ENCODE data around the gene JPH4. TPM values are rescaled to one million over a fixed set of nuclear protein-coding genes. Genes with fewer than 3 reads are reported as not detected.

Gene JPH4
- under 1 TPM in 1 of 2 donors, not detected in 1; 0.33 TPM for total RNA-seq

DNA sequence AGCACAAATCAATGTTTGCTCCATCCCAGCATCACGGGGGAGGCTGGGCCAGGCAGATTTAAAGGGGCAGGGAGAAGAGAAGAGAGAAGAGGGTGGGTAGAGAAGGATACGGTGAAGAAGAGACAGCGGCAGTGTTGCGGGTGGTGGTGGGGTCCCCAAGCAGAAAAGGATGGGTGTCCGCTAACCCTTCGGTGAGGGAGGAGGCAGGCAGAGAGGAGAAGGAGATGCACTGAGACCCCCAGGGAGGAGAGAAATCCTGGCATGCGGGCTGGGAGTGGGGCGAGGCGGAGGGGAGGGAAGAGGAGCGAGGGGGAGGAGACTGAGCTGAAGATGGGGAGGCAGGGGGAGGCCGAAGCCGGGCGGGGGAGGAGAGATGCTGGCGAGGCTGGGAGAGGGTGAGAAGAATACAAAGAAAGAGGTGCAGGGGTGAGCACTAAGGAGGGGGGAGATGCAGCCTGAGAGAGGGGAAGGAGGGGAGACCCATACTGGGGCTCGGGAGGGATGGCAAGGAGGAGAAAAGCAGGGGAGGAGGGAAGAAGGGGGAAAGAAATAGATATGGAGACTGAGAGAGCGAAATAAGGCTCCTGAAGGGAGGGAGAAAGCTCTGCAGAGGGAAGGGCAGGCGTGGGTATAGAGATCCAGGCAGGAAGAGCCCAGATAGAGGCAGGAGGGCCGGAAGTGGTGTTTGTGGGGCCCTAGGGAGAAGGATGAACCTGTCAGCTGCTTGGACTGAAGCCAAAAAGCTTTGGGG is at the start of gene JPH4:
TSS of gene JPH4 (minus strand) at position 231 of the 751 bp plus-strand sequence. CDS start 1,337 bp downstream, outside the sequence.

DNA sequence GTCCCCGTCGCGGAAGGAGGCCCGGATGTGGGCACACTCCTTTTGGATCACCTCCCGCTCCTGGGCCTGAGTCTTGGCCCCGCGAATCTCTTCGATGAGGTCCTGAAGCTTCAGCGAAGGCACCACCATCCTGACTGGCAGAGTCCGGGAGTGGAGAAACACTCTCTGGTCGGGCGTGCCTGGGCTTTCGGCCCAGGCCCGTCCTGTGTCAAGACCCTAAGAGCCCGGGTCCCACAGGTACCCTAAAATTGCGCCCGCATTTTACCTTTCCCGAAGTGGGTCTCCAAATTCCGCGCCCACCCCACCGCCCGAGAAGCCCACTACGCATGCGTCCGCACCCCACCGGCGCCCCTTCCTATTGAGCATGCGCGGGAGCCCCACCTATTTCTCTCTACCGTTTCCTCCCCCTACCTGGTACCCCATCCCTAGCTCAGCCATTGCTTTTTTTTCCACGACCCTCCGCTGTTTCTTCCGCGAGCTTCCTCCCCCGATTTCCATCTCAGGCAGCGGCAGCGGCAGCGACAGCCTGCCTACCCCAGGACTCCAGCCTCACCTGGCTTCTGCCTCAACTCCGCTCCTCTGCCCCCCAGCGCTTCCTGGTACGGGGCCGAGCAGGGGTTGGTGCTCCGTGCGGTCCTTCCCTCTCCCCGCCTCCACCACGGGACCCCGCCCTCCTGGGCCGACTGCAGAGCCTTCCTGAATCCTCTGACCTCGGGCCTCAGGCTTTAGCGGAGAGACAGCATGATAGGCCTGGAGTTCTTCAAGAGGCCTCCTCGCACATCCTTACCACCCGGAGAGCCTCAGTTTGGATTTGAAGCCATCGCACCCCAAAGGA is 11.2 kb downstream of the JPH4 start, which contains the start of gene AP1G2:
TSS of gene AP1G2 (minus strand) at position 606 of the 835 bp plus-strand sequence. CDS start at position 129, 477 bp downstream.

DNA sequence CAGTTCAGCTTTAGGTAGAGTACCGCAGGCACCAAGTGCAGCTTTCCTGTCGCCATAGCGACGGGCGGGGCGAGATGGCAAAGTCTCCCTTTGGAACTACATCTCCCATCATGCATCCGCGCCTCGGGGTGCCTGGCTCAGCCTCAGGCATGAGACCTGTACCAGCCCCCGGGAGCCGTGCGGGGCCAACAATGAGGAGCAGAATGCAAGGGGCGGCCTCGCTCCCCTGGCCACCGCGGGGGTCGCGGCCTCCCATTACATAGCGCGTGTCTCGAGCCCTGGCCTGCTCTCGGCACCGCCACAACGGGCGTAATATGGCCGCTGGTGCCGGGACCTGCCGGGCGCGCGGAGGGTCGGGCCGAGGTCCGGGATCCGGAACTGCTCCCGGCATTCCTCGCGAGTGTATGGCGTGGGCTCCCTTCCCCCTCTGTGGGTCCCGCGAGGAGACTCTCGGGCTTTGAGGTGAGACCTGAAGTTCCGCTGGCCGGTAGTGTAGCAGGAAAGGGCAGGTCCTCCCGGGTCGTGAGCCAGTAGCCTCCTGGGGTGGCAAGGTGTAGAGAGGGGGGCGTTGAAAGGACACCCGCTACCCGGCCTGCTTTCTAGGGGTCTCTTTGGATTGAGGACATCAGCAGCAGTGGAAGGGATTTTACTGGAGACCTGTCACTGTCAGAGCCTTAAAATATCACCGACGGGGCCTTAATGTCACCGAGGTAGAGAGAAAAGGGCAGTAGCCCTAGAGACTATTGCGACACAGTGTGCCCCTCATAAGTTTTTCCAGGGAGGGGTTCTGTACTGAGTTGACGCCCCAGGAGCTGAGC is 22.5 kb downstream of the JPH4 start, which contains the start of gene THTPA:
TSS of gene THTPA (plus strand) at position 390 of the 818 bp plus-strand sequence. CDS start 487 bp downstream, outside the sequence.

DNA sequence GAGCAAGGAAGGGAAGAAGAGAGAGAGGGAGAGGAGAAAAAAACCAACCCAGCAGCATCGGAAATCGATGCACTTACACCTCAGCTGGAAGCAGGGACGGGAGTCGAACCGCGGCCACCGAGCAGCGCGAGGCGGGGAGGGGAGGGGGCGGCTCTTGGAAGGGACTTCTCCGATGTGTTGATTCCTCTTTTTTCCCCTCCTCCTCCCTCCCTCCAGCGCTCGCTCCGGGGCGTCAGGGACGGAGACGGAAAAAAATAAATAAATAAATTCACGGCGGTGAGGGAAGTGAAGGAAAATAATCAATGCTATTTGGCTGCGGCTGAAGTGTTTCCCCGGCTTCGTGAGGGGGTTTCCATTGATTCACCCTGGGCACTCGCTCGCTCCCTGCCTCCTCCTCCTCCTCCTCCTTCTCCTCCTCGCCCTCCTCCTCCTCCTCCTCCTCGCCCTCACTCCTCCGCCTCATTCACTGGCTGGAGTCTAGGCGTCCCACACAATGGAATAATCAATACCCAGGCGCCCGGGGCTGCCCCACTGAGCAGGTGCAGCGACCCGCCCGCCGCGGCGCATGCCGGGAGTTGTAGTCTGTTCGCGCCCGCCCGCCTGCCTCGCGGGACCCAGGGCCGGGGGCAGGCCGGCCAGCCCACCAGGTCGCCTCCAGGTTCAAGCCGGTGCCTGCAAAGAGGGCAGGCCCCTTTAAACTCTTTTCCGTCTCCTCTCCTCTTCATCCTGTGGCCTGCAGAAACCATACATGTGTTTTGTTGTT is 27.1 kb downstream of the JPH4 start, which contains the start of gene ZFHX2:
TSS of gene ZFHX2 (minus strand) at position 500 of the 763 bp plus-strand sequence. CDS start 16,440 bp downstream, outside the sequence.

Other genes starting within 250 kb of the JPH4 start
- gene SLC22A17, start 225.9 kb downstream of the JPH4 start, total RNA-seq, result 1 to 10 TPM; 2.4 to 3.3 TPM
- gene EFS, start 213.6 kb downstream of the JPH4 start, total RNA-seq, result 1 to 10 TPM; 1.3 to 2.1 TPM
- gene IL25, start 206.0 kb downstream of the JPH4 start, total RNA-seq, result not detected
- gene CMTM5, start 201.7 kb downstream of the JPH4 start, total RNA-seq, result under 1 TPM; 0.67 to 0.69 TPM
- gene MYH6, start 170.5 kb downstream of the JPH4 start, total RNA-seq, result not detected
- gene MYH7, start 143.1 kb downstream of the JPH4 start, total RNA-seq, result not detected
- gene NGDN, start 109.1 kb downstream of the JPH4 start, total RNA-seq, result 10 to 100 TPM; 31.7 to 54.6 TPM
- under 1 TPM; under 0.01 TPM for gene ZFHX2, start 27.0 kb downstream of the JPH4 start, total RNA-seq
- gene THTPA, start 22.5 kb downstream of the JPH4 start, total RNA-seq, result 10 to 100 TPM; 20.3 to 31.7 TPM
- gene AP1G2, start 11.0 kb downstream of the JPH4 start, total RNA-seq, result 10 to 100 TPM; 23.1 to 27.0 TPM
- gene DHRS2, start 57.6 kb upstream of the JPH4 start, total RNA-seq, result under 1 TPM; 0.33 to 0.34 TPM